Endothelial cell of umbilical vein (primary cell): ENCODE data around the gene RBM33. TPM values are rescaled to one million over a fixed set of nuclear protein-coding genes. Genes with fewer than 3 reads are reported as not detected.

ENCODE experiments used
- BruUV-seq: library from RNA; stranded (reverse); fragments of 400-500 nt; replicated peaks from 2 replicates; lab custom pipeline; 2021; lab: Mats Ljungman, UMichigan
- CTCF ChIA-PET: fragments of 300-600, 350-600 bp; sonication (Branson Sonifier 250); formaldehyde crosslinking; loops from one replicate; lab custom pipeline; 2021; ENCODE audit warnings: antibody characterized with exemption, inconsistent platforms; lab: Charles Lee
- POLR2A ChIA-PET: fragments of 300-600, 350-600 bp; sonication (Branson Sonifier 250); formaldehyde crosslinking; loops from one replicate; lab custom pipeline; 2021; ENCODE audit warnings: antibody characterized with exemption, inconsistent platforms; lab: Charles Lee
- DNase-seq: peaks from one replicate; pipeline ENCODE4 v3.0.0-alpha.2; 2011; ENCODE audit warnings: low read depth, low spot score
- FAIRE-seq: peaks from 2 replicates; lab custom pipeline; 2011; peaks lifted over from hg19 to GRCh38; lab: Jason Lieb, UNC
- H2AFZ ChIP-seq: 2 replicates; pipeline ENCODE4 v1.6.0; 2012; ENCODE audit warnings: low read depth, low read length, control low read depth, inconsistent platforms
- H3K27ac ChIP-seq: 2 replicates; pipeline ENCODE4 v1.5.1; 2011; ENCODE audit warnings: low read depth, mild to moderate bottlenecking, control low read depth, low read length, moderate library complexity; ENCODE audit not compliant: insufficient read depth
- H3K27me3 ChIP-seq, 2 experiments: 2 replicates each; pipeline versions ENCODE4 v1.6.0 to v1.6.1; 2011; ENCODE audit warnings: low read length in 2 of 2, mixed read lengths in 1 of 2; ENCODE audit not compliant: control insufficient read depth in 2 of 2, insufficient read depth in 2 of 2
- H3K36me3 ChIP-seq, 2 experiments: 2 replicates in 1 of 2; 3 replicates in 1 of 2; pipeline ENCODE4 v1.5.1; 2011; ENCODE audit warnings: low read length in 2 of 2, mild to moderate bottlenecking in 1 of 2, moderate library complexity in 1 of 2; ENCODE audit not compliant: control insufficient read depth in 2 of 2, insufficient read depth in 2 of 2; ENCODE audit errors: extremely low read depth in 1 of 2
- H3K4me1 ChIP-seq: 3 replicates; pipeline ENCODE4 v1.5.1; 2011; ENCODE audit warnings: mild to moderate bottlenecking, low read length; ENCODE audit not compliant: control insufficient read depth, insufficient read depth; ENCODE audit errors: extremely low read depth
- H3K4me2 ChIP-seq: 2 replicates; pipeline ENCODE4 v1.6.1; 2011; ENCODE audit warnings: low read length, control low read depth, mixed read lengths; ENCODE audit not compliant: insufficient read depth
- H3K4me3 ChIP-seq, 3 experiments: fragments of 200-600 bp in 1 of 3; sonication (generic), shearing (Covaris generic) in 1 of 3; replicated peaks in 1 of 3; 2 replicates each; pipeline ENCODE4 v1.5.1; 2011 to 2016; ENCODE audit warnings: control low read depth in 3 of 3, low read length in 3 of 3, mild to moderate bottlenecking in 2 of 3, inconsistent platforms in 1 of 3, low read depth in 1 of 3, moderate library complexity in 1 of 3; ENCODE audit not compliant: insufficient read depth in 1 of 3
- H3K79me2 ChIP-seq: 2 replicates; pipeline ENCODE4 v1.6.0; 2012; ENCODE audit warnings: low read length, inconsistent platforms; ENCODE audit not compliant: control insufficient read depth, insufficient read depth
- H3K9ac ChIP-seq: replicated peaks from 2 replicates; pipeline ENCODE3; 2011; ENCODE audit warnings: low read length, control low read depth; ENCODE audit not compliant: insufficient read depth; ENCODE audit errors: extremely low read depth
- H3K9me1 ChIP-seq: replicated peaks from 3 replicates; pipeline ENCODE4 v1.6.0; 2011; ENCODE audit warnings: mild to moderate bottlenecking, low read length; ENCODE audit not compliant: control insufficient read depth, insufficient read depth; ENCODE audit errors: extremely low read depth
- H3K9me3 ChIP-seq: replicated peaks from 2 replicates; pipeline ENCODE4 v1.5.1; 2012; ENCODE audit warnings: low read length, inconsistent platforms; ENCODE audit not compliant: control insufficient read depth, insufficient read depth
- H4K20me1 ChIP-seq: replicated peaks from 2 replicates; pipeline ENCODE3; 2011; ENCODE audit warnings: mild to moderate bottlenecking, low read length; ENCODE audit not compliant: control insufficient read depth, insufficient read depth; ENCODE audit errors: extremely low read depth
- EZH2 ChIP-seq: IDR thresholded peaks from 2 replicates; pipeline ENCODE4 v1.6.1; 2012; ENCODE audit warnings: borderline replicate concordance, low read depth, mild to moderate bottlenecking, moderate library complexity, low read length, inconsistent platforms; ENCODE audit not compliant: severe bottlenecking
- FOS ChIP-seq: IDR thresholded peaks from 2 replicates; pipeline ENCODE4 v1.6.1; 2011; ENCODE audit warnings: mild to moderate bottlenecking, low read length, moderate library complexity, borderline replicate concordance; ENCODE audit not compliant: insufficient read depth
- GATA2 ChIP-seq: IDR thresholded peaks from 2 replicates; pipeline ENCODE4 v1.7.0; 2011; ENCODE audit warnings: low read depth, mild to moderate bottlenecking, moderate library complexity, mixed read lengths, low read length; ENCODE audit not compliant: insufficient read length, insufficient read depth
- JUN ChIP-seq: IDR thresholded peaks from 2 replicates; pipeline ENCODE4 v1.6.1; 2011; ENCODE audit warnings: borderline replicate concordance, low read depth; ENCODE audit not compliant: insufficient read length, insufficient read depth
- MYC ChIP-seq: IDR thresholded peaks from one replicate; pipeline ENCODE4 v1.6.1; 2011; ENCODE audit warnings: mild to moderate bottlenecking, low read depth, low read length
- POLR2A ChIP-seq: IDR thresholded peaks from 2 replicates; pipeline ENCODE4 v1.6.1; 2012; ENCODE audit warnings: low read depth, mild to moderate bottlenecking, control low read depth, low read length
- POLR2AphosphoS5 ChIP-seq: IDR thresholded peaks from 2 replicates; pipeline ENCODE4 v1.6.1; 2012; ENCODE audit warnings: low read depth, mild to moderate bottlenecking, control low read depth, low read length, moderate library complexity; ENCODE audit not compliant: insufficient read depth
- dilution Hi-C: fragments of 300-500 bp; cut with MboI; formaldehyde crosslinking; loops from one replicate; pipeline ENCODE4 v1.15.0; 2019; ENCODE audit warnings: low sequenced_read_pairs; ENCODE audit not compliant: extremely low pct_ligation_motif_present
- intact Hi-C: fragments of 100-400 bp; cut with micrococcal nuclease; formaldehyde crosslinking; loops from one replicate; pipeline ENCODE4 v1.10.0; 2022
- polyA plus RNA-seq, 4 experiments: library from polyadenylated mRNA; depleted of rRNA in 3 of 4; stranded (reverse) in 3 of 4; unstranded in 1 of 4; fragments of >200 nt; gene quantifications; 2 replicates each; pipeline versions ENCODE4 v1.2.1 to v1.2.3, GENCODE V29; 2011 to 2012; ENCODE audit warnings: missing spikeins in 1 of 4
- total RNA-seq: library from RNA; stranded (reverse); gene quantifications from 2 replicates; pipeline ENCODE4 v1.2.3, GENCODE V29; 2021
- TF ChIP-seq, protein P1 (sequence below): IDR thresholded peaks from 2 replicates; pipeline ENCODE4 v1.6.1; 2011; ENCODE audit not compliant: insufficient read depth, insufficient read length
- TF ChIP-seq, protein P2 (sequence below), 2 donors: IDR thresholded peaks; 1 replicate in 1 of 2; 2 replicates in 1 of 2; pipeline ENCODE4 v1.5.1; 2011; ENCODE audit warnings: low read length in 2 of 2, mild to moderate bottlenecking in 2 of 2, moderate library complexity in 2 of 2, control low read depth in 1 of 2, inconsistent platforms in 1 of 2, low read depth in 1 of 2; ENCODE audit not compliant: insufficient read depth in 1 of 2; ENCODE audit errors: extremely low read depth in 1 of 2

Gene RBM33
- total and polyA plus RNA-seq, 2 donors (not counting 3 experiments of a cell fraction or from before 2014, with no cell fraction given), result 16.2 to 68.2 TPM

DNA sequence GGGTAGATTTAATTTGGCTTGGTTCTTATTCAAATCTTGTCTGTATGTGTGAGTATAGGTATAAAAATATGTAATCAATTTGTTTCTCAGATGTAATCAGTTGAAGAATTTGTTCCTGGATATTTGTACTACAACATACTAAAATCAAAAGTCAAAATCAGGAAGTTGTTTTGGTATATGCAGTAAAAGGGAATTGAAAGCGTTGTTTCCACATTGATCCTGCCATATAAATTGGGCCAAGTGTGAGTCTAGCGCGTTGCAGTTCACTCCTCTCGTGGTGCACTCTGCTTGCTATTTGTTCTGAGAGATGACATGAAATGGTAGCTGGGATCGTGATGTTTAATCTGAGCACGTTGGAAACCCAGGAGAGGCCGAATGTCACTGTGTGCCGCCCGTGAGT is 111.9 kb downstream of the RBM33 start:
- FAIRE-seq (no peak), DNase-seq (no peak)
- TF ChIP-seq MYC, result no peak
- no peak for TF ChIP-seq POLR2AphosphoS5
- TF ChIP-seq, protein P1, sequence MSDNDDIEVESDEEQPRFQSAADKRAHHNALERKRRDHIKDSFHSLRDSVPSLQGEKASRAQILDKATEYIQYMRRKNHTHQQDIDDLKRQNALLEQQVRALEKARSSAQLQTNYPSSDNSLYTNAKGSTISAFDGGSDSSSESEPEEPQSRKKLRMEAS, result no peak
- no peak for TF ChIP-seq JUN
- TF ChIP-seq, protein P2, sequence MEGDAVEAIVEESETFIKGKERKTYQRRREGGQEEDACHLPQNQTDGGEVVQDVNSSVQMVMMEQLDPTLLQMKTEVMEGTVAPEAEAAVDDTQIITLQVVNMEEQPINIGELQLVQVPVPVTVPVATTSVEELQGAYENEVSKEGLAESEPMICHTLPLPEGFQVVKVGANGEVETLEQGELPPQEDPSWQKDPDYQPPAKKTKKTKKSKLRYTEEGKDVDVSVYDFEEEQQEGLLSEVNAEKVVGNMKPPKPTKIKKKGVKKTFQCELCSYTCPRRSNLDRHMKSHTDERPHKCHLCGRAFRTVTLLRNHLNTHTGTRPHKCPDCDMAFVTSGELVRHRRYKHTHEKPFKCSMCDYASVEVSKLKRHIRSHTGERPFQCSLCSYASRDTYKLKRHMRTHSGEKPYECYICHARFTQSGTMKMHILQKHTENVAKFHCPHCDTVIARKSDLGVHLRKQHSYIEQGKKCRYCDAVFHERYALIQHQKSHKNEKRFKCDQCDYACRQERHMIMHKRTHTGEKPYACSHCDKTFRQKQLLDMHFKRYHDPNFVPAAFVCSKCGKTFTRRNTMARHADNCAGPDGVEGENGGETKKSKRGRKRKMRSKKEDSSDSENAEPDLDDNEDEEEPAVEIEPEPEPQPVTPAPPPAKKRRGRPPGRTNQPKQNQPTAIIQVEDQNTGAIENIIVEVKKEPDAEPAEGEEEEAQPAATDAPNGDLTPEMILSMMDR (IDR thresholded peaks at IDR 0.05; ENCODE audit: extremely low read depth in 1 of 2, insufficient read depth in 1 of 2, low read depth in 1 of 2, low read length in 2 of 2), result no peak
- no peak for TF ChIP-seq EZH2
- no peak for TF ChIP-seq FOS
- no peak for TF ChIP-seq POLR2A
- no peak for TF ChIP-seq GATA2
- no TSS peak for BruUV-seq
- peaks cover 7% of the 10 kb centered on the region for H4K20me1 ChIP-seq
- H2AFZ ChIP-seq, result no peak overlapping the region
- H3K36me3 ChIP-seq, result peaks cover 0 to 5% of the 10 kb centered on the region in 2 experiments
- H3K9me1 ChIP-seq, result no peaks in the 10 kb centered on the region
- peaks cover 66% of the 10 kb centered on the region for H3K79me2 ChIP-seq
- ChIA-PET POLR2A (no interaction called here), CTCF (interaction anchor here (1.9 kb wide), 1 partner anchor 158 kb away, joined by 7 read pairs; no protein-coding TSS in a partner anchor)
- H3K27ac ChIP-seq, result no peak overlapping the region
- no peaks in the 10 kb centered on the region for H3K4me1 ChIP-seq
- H3K4me3 ChIP-seq, result no peak overlapping the region
- no peak overlapping the region for H3K9ac ChIP-seq
- H3K4me2 ChIP-seq, result no peak overlapping the region
- intact Hi-C loops, result no loop called here
- H3K9me3 ChIP-seq, result no peaks in the 10 kb centered on the region
- dilution Hi-C loops, result no loop called here
- H3K27me3 ChIP-seq, result no peaks in the 10 kb centered on the region
